ENCODE results near the gene APBB2.

Gene APBB2

DNA sequence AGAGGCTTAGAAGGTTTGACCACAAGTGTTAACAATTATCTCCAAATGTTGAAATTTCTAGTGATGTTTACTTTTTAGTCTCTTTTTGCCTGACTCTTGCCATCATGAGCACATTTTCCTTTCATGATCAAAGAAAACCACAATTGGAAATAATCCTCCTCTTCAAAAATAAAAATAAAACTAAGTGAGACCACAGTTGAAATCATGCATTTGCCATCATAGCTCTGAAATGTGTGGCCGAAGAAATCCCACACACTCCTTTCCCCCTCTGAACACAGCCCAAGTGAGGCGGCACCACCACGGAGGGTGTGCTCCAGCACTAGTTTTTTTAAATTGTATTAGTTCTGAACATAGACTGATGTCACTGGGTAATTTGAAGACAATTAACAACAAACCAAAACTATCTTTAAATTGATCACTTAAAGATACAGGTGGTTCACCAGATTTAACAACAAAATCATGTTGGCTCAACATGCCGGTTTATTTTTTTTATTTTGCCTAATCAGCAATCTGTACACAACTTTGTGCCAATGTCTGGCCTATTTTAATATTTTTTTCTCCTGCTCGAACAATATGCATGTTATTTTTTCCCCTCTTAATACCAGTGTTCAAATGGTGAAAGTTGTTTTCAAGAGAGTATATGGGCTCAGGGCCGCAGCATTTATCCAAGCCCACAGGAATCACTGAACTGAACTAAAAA, 17.6 kb downstream of the APBB2 start:
- DNase-seq = no peak

GRCh38 chr4:41192136-41192535, 22.2 kb downstream of the APBB2 start:
- no peak for DNase-seq

DNA sequence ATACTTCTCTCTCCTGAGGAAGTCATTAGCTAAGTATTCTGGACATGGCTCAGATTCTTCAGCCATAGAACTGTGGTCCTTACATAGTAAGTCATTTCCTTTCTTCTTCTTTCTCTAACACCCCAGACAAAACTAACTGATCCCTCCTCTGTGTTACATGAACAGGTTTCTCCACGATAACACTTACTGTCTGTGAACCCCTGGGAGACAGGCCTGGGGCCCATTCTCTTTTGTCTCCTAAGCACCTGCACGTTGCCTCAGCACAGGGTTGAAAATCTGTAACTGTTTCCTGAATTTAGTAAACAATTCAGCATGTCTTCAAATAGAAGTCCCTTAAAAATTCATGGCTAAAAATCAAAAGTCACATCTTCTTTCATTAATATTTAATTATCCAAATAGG, 24.7 kb downstream of the APBB2 start:
- no peak for DNase-seq

- DNase-seq = no peak
Measured at GRCh38 chr4:41189076-41189475, 25.3 kb downstream of the APBB2 start.

DNA sequence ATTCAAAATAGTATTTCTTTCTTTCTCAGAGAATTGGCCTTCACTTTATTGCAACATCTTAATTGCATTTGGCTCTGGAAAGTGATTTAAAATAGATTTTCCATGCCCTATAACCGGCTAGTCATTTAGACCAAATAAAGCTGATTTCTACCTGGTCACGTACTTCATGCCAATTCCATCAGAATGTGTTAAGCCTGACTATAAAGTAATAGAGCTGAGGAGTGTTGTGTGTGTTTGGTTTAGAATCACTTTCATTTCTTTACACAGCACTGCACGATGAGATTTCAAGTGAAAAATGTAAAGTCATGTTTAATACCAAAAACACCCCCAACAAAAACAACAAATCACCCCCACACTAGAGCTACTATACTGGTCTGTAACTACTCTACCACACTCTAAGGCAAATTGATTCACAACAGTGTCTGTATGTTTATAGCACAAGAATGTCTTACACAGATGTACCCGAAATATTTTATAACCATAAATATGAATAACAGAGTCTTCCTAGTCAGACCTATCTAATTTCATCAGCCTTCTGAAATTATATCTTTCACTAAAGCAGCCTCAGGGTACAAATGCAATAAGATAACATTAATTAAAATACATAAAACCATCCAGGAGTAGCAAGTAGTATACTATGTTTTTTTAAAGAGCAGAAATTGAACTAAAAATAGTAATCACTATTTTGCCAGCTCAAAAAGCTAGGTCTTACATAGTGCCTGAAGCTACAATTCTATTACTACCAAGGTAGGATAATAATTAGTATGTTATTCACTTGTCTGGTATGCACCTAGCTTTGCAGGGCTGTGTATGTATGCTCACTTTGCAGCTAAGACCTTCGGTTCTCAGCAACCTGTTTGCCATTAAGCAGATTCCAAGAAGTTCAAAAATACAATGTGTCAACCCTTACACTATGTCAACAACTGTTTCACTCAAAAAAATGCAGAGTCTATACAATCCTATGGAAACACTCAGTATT, 28.4 kb downstream of the APBB2 start:
- no peak for DNase-seq

GRCh38 chr4:41184009-41184408, 30.3 kb downstream of the APBB2 start:
- DNase-seq = no peak

- no peak for DNase-seq
Measured at GRCh38 chr4:41183021-41183553, 31.3 kb downstream of the APBB2 start.

GRCh38 chr4:41181037-41181436, 33.3 kb downstream of the APBB2 start:
- DNase-seq = peak in 19 of 56 donors; percentile 4 to 52 (median 22)

DNA sequence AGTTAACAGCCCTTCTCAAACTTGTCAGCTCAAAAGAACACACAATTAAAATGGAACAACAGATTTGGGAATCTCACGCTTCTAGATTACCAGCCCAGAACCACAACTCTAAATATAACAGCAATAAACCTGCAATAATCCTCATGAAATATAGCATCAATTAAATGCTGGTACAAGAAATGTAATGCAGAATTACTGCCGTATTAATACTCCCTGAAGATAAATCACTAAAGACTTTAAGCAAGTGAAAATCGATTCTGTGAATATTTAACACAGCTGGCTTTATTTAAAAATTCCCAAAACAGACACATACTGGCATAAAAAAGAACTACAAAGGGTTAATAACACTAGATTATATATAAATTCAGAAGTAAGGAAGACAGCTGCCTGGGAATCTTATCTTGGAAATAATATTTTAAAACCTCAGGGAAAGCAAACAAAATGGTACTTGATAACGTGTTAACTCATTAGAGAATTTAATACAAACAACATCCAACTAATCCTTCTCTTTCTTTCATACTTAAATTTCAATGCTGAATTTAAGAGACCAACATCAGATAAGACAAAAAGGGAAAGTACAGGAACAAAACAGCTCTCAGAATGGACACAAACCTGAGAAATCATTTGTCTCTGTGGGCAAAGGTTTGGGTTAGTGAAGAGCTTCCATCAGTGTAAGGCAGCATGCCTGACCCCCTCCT, 34.7 kb downstream of the APBB2 start:
- no peak for DNase-seq

- peak in 4 of 56 donors; percentile 25 to 56 (median 27) for DNase-seq
Measured at GRCh38 chr4:41178372-41179370, 35.7 kb downstream of the APBB2 start.

DNA sequence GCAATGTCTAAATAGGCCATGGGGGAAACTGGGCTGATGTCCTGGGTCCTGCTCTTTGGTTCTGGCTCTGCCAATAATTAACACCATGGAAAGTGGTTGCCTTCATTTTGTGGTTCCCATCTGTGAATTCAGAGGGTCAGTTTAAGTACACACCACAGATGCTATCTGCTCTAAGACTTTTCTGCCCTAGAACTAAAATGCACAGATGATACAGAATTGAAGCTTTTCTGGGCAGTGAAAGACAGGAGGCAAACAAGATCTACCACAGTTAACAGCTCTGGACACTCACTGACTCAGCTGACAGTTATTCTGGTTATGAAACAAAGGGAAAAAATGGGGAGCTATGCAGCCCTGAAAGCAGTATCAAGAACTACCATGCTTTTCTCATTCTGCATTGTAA, 37.3 kb downstream of the APBB2 start:
- peak in 1 of 56 donors; percentile 22 for DNase-seq

DNA sequence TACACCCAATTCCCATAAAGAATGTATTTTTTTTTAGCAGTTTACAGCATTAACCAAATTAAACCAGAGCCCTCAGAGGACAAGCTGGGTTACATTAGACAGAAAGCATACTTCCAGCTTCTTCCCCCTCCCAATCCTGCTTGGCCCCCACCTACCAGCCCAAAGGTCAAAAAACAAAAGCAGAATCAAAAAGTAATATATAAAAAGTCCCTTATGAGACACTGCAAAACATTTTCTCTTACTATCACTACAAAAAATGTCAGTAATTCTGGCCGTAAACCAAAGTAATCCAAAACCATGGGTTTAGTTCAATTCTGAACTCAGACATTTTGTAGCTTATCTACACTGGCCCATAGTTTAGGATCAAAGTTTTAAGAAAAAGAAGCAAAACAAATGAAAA, 38.0 kb downstream of the APBB2 start:
- no peak for DNase-seq

DNA sequence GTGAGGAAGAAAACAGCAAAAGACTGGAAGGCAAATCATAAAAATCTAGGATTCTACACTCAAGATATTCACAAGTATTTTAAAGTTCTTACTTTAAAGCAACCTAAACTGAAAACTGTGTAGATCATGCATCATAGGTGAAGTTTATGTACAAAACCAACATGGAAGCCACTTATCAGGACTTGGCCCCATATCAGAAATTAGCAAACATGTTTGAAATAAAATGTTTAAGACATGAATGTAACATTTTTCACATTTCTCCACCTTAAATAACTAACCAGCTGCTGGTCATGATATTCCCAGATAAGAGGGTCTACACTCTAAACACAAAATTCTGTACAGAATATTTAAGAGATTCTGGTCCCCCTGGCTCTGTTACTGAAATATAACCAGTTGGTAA, 38.5 kb downstream of the APBB2 start:
- DNase-seq = no peak

DNA sequence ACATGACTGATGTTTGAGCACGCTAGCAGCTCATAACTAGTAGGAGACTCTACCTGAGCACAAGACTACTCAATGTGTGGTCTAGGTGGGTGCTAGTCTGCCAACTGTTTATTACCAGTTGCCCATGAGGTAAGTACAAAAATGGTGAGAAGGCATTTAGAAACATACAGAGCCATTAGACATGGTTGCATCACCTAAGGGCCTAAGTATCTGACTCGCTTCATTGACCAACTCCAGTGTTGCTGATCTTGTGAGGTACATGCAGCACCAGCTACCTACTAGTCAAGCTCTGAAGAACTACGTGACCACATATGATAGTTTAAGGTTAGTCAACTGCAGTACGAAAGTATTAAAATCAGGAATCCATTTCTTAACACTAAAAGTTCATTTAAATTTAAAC, 39.9 kb downstream of the APBB2 start:
- no peak for DNase-seq

DNA sequence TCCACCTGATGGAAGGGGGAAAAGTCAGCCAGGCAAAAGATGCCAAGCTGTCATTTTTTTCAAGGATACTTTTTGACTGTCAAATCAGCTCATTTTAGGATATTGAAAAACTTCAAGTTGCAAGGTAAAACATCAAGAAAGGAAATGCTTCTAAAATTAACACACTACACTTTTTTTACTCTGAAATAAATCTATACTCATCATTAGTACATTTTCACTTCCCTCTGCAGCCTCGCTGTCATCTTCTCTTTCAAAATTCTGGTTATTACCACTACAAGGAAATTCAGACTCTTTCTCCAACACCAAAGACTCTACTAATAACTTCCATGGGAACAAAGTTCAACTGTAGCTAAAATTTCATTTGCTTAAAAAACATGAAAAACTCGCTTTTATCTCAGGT, 41.6 kb downstream of the APBB2 start:
- DNase-seq = no peak

GRCh38 chr4:41169256-41169800, 45.0 kb downstream of the APBB2 start:
- no peak for DNase-seq

DNA sequence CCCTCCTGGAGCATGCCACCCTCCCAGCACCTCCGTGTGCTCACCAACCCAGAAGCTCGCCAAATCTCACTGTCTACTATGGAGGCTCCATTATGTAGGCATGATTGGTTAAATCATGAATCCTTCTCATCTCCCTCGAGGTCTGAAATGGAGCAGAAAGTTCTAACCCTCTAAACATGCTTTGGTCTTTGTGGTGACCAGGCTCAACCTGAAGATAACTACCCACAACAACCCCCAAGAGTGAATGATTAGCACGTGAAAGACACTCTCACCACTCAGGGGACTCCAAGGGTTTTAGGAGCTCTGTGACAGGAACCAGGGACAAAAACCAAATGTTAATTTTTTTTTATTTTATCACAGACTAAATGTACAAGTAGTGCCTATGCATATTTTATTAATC, 47.2 kb downstream of the APBB2 start:
- no peak for DNase-seq

DNA sequence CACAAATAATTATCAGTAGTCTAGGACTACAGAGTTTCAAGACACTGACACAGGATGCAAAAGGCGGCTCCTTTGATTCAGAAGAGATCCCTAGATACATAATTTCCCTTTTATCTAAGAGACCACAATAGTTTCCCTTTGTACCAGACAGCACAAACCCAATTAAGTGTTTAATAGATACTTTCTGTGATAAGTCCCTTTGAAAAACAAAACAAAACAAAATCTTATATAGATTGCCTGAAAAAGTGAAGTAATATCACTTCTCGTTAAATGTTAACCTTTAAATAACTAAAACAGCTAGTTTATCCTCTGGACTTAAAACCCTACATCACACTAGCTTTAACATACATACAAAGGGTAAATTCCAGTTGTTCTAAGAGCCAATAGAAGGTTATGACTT, 49.9 kb downstream of the APBB2 start:
- no peak for DNase-seq

GRCh38 chr4:41161355-41161754, 53.0 kb downstream of the APBB2 start:
- no peak for DNase-seq

- DNase-seq = no peak
Measured at GRCh38 chr4:41160856-41161255, 53.5 kb downstream of the APBB2 start.
